Measurements from ENCODE around the gene EXOC1L.

The EXOC1L gene

GRCh38 chr4:55807556-55807955, 12.0 kb upstream of the EXOC1L start:
- Histone ChIP-seq H3K4me3 (ENCODE audit: low read length) (no peak overlapping the region), H3K27ac (ENCODE audit: low read length) (no peak overlapping the region), H3K27me3 (ENCODE audit: control insufficient read depth, insufficient read depth, low read length) (no peaks in the 10 kb centered on the region), H3K4me1 (ENCODE audit: control insufficient read depth, insufficient read depth, low read length) (no peaks in the 10 kb centered on the region), H3K9me3 (ENCODE audit: control insufficient read depth, insufficient read depth, low read length) (no peaks in the 10 kb centered on the region), H3K36me3 (ENCODE audit: control insufficient read depth, insufficient read depth, low read length) (no peaks in the 10 kb centered on the region)
- no peak for DNase-seq (ENCODE audit: low read depth, low spot score)

GRCh38 chr4:55808186-55808585, 11.4 kb upstream of the EXOC1L start:
- H3K27ac ChIP-seq (ENCODE audit: low read length), result no peak overlapping the region
- no peaks in the 10 kb centered on the region for H3K27me3 ChIP-seq (ENCODE audit: control insufficient read depth, insufficient read depth, low read length)
- no peaks in the 10 kb centered on the region for H3K4me1 ChIP-seq (ENCODE audit: control insufficient read depth, insufficient read depth, low read length)
- DNase-seq (ENCODE audit: low read depth, low spot score), result no peak
- no peak overlapping the region for H3K4me3 ChIP-seq (ENCODE audit: low read length)
- H3K9me3 ChIP-seq (ENCODE audit: control insufficient read depth, insufficient read depth, low read length), result no peaks in the 10 kb centered on the region
- no peaks in the 10 kb centered on the region for H3K36me3 ChIP-seq (ENCODE audit: control insufficient read depth, insufficient read depth, low read length)
- WGBS (ENCODE audit: insufficient coverage, insufficient read length), result no CpG with 5 or more reads among the region's 2 CpGs

- no CpG with 5 or more reads among the region's 5 CpGs for WGBS (ENCODE audit: insufficient coverage, insufficient read length)
- H3K36me3 ChIP-seq (ENCODE audit: control insufficient read depth, insufficient read depth, low read length), result no peaks in the 10 kb centered on the region
- DNase-seq (ENCODE audit: low read depth, low spot score), result no peak
Measured at GRCh38 chr4:55808632-55809031, 11.0 kb upstream of the EXOC1L start.

GRCh38 chr4:55817691-55818090, 1.9 kb upstream of the EXOC1L start:
- H3K36me3 ChIP-seq (ENCODE audit: control insufficient read depth, insufficient read depth, low read length), result no peaks in the 10 kb centered on the region
- H3K4me1 ChIP-seq (ENCODE audit: control insufficient read depth, insufficient read depth, low read length), result peaks cover 2% of the 10 kb centered on the region; the same call in 1 of the 2 replicates
- no peak for DNase-seq (ENCODE audit: low read depth, low spot score)
- no peaks in the 10 kb centered on the region for H3K27me3 ChIP-seq (ENCODE audit: control insufficient read depth, insufficient read depth, low read length)
- no CpG with 5 or more reads among the region's 3 CpGs for WGBS (ENCODE audit: insufficient coverage, insufficient read length)
- no peak overlapping the region for H3K27ac ChIP-seq (ENCODE audit: low read length)
- no peaks in the 10 kb centered on the region for H3K9me3 ChIP-seq (ENCODE audit: control insufficient read depth, insufficient read depth, low read length)
- no peak overlapping the region for H3K4me3 ChIP-seq (ENCODE audit: low read length)

More at GRCh38 chr4:55808632-55809031, 11.0 kb upstream of the EXOC1L start:
- H3K27me3 ChIP-seq (ENCODE audit: control insufficient read depth, insufficient read depth, low read length), result no peaks in the 10 kb centered on the region
- H3K4me3 ChIP-seq (ENCODE audit: low read length), result no peak overlapping the region
- no peaks in the 10 kb centered on the region for H3K9me3 ChIP-seq (ENCODE audit: control insufficient read depth, insufficient read depth, low read length)
- no peaks in the 10 kb centered on the region for H3K4me1 ChIP-seq (ENCODE audit: control insufficient read depth, insufficient read depth, low read length)
- H3K27ac ChIP-seq (ENCODE audit: low read length), result no peak overlapping the region

DNA sequence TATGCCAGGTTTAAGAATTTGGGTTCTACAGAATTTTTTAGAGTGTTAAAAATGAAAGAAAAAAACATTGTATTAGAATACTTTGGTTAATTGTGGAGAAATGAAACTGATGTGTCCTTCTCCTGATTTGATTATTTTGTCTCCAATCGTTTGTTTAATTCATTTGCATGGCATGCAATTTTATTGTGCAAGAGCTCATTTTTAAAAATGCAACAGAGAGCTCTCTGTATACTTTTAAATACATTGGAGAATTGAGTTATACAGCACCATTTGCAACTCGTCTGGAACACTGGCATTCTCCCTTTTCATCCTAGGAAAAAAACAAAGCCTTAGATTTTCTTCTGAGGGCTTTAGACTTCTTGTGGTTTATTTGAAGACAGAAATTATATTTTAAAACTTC, 689 bp downstream of the EXOC1L start:
- H3K4me1 ChIP-seq (ENCODE audit: control insufficient read depth, insufficient read depth, low read length), result no peaks in the 10 kb centered on the region; the same call in 1 of the 2 replicates
- H3K27ac ChIP-seq (ENCODE audit: low read length), result no peak overlapping the region
- no peaks in the 10 kb centered on the region for H3K27me3 ChIP-seq (ENCODE audit: control insufficient read depth, insufficient read depth, low read length)
- no peak overlapping the region for H3K4me3 ChIP-seq (ENCODE audit: low read length)
- no peaks in the 10 kb centered on the region for H3K36me3 ChIP-seq (ENCODE audit: control insufficient read depth, insufficient read depth, low read length)
- no peaks in the 10 kb centered on the region for H3K9me3 ChIP-seq (ENCODE audit: control insufficient read depth, insufficient read depth, low read length)
- no peak for DNase-seq (ENCODE audit: low read depth, low spot score)
- no CpG with 5 or more reads among the region's 2 CpGs for WGBS (ENCODE audit: insufficient coverage, insufficient read length)

DNA sequence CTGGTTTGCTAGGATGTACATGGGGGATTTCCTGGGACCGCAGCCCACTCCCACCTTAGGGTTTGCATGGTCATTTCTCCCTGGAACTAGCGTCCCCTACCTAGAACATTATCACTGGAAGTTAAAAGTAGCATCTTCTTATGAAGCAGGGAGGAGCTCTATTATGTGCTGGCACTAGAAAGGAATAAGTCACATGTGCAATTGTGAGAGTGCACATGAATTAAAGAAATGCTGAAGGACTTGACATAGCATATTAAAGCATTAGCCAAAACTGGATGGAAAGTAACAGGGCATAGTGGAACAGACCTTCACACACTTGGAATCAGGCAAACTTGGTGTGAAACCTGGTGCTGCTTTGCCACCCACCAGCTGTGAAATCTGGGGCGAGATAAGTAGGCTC, 2.7 kb downstream of the EXOC1L start:
- H3K27ac ChIP-seq (ENCODE audit: low read length), result no peak overlapping the region
- no CpG with 5 or more reads among the region's 3 CpGs for WGBS (ENCODE audit: insufficient coverage, insufficient read length)
- no peak for DNase-seq (ENCODE audit: low read depth, low spot score)
- no peaks in the 10 kb centered on the region for H3K9me3 ChIP-seq (ENCODE audit: control insufficient read depth, insufficient read depth, low read length)
- H3K4me1 ChIP-seq (ENCODE audit: control insufficient read depth, insufficient read depth, low read length), result no peaks in the 10 kb centered on the region; the same call in 1 of the 2 replicates
- no peak overlapping the region for H3K4me3 ChIP-seq (ENCODE audit: low read length)
- no peaks in the 10 kb centered on the region for H3K36me3 ChIP-seq (ENCODE audit: control insufficient read depth, insufficient read depth, low read length)
- no peaks in the 10 kb centered on the region for H3K27me3 ChIP-seq (ENCODE audit: control insufficient read depth, insufficient read depth, low read length)

DNA sequence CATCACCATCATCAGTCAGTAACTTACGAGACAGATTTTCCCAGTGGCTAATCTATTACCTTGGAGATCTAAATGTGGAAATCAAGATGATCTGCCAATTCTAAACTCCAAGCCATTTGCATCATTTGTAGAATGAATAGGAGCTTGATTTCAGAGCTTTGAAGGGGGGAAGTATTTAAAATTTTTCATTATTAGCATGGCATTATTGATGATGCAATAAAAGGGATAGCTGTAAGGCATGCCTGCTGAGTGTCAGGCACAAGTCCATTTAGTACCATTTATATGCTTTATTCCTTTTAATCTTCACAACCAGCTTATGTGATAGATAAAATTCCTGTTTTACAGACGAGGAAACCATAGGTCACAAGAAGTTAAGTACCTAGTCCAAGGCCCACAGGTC, 5.3 kb downstream of the EXOC1L start:
- WGBS (ENCODE audit: insufficient coverage, insufficient read length), result no CpG with 5 or more reads among the region's 2 CpGs
- no peaks in the 10 kb centered on the region for H3K27me3 ChIP-seq (ENCODE audit: control insufficient read depth, insufficient read depth, low read length)
- no peak for DNase-seq (ENCODE audit: low read depth, low spot score)

DNA sequence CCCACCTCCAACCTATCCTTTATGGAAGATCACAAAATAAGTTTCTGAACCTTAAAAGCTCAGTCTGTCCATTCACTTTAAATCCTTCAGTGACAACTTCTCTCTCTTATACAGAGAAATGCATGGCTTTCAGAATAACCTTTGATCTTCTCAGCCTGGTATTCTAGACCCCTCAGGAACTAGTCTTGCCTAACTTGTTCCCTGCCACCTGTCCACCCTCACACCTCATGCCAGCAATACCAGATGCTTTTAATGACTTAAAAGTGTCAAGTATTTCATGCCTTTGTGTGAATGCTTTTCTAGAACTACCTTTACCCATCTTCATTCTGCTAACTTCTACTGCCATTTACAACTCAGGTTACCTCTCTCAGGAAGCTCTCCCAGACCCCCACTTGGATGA, 7.4 kb downstream of the EXOC1L start:
- no peaks in the 10 kb centered on the region for H3K27me3 ChIP-seq (ENCODE audit: control insufficient read depth, insufficient read depth, low read length)

More for the DNA sequence above, 5.3 kb downstream of the EXOC1L start:
- H3K4me1 ChIP-seq (ENCODE audit: control insufficient read depth, insufficient read depth, low read length), result no peaks in the 10 kb centered on the region
- H3K9me3 ChIP-seq (ENCODE audit: control insufficient read depth, insufficient read depth, low read length), result no peaks in the 10 kb centered on the region
- no peak overlapping the region for H3K4me3 ChIP-seq (ENCODE audit: low read length)
- H3K27ac ChIP-seq (ENCODE audit: low read length), result no peak overlapping the region
- H3K36me3 ChIP-seq (ENCODE audit: control insufficient read depth, insufficient read depth, low read length), result no peaks in the 10 kb centered on the region

GRCh38 chr4:55827582-55827981, 8.0 kb downstream of the EXOC1L start:
- no CpG with 5 or more reads among the region's 2 CpGs for WGBS (ENCODE audit: insufficient coverage, insufficient read length)

More for the DNA sequence above, 7.4 kb downstream of the EXOC1L start:
- no peak overlapping the region for H3K27ac ChIP-seq (ENCODE audit: low read length)
- no peaks in the 10 kb centered on the region for H3K36me3 ChIP-seq (ENCODE audit: control insufficient read depth, insufficient read depth, low read length)
- no peak for DNase-seq (ENCODE audit: low read depth, low spot score)
- no peak overlapping the region for H3K4me3 ChIP-seq (ENCODE audit: low read length)
- H3K9me3 ChIP-seq (ENCODE audit: control insufficient read depth, insufficient read depth, low read length), result no peaks in the 10 kb centered on the region
- H3K4me1 ChIP-seq (ENCODE audit: control insufficient read depth, insufficient read depth, low read length), result no peaks in the 10 kb centered on the region

DNA sequence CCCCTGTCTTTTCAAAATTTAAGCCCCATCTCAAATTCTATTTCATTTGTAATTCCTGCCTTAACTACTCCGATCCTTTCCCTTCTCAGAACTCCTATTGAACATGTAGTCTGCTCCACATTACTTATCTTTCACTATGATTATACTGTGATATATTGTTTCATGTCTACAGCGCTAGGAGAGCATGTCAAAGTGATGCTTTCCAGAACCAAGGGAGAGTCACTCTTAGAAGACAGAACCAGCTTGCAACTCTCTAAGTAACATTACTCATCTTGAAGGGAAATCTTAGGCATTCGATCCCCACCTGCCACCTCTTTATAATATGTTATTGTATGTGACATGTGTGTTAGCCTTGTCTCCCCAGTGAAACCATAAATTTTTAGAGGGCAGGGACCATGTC, 10.5 kb downstream of the EXOC1L start:
- Histone ChIP-seq H3K4me3 (ENCODE audit: low read length) (no peak overlapping the region), H3K27ac (ENCODE audit: low read length) (no peak overlapping the region), H3K27me3 (ENCODE audit: control insufficient read depth, insufficient read depth, low read length) (no peaks in the 10 kb centered on the region), H3K36me3 (ENCODE audit: control insufficient read depth, insufficient read depth, low read length) (no peaks in the 10 kb centered on the region), H3K9me3 (ENCODE audit: control insufficient read depth, insufficient read depth, low read length) (no peaks in the 10 kb centered on the region), H3K4me1 (ENCODE audit: control insufficient read depth, insufficient read depth, low read length) (no peaks in the 10 kb centered on the region)
- no CpG with 5 or more reads among the region's 3 CpGs for WGBS (ENCODE audit: insufficient coverage, insufficient read length)
- DNase-seq (ENCODE audit: low read depth, low spot score), result no peak

More at GRCh38 chr4:55827582-55827981, 8.0 kb downstream of the EXOC1L start:
- H3K27me3 ChIP-seq (ENCODE audit: control insufficient read depth, insufficient read depth, low read length), result no peaks in the 10 kb centered on the region
- no peaks in the 10 kb centered on the region for H3K4me1 ChIP-seq (ENCODE audit: control insufficient read depth, insufficient read depth, low read length)
- H3K36me3 ChIP-seq (ENCODE audit: control insufficient read depth, insufficient read depth, low read length), result no peaks in the 10 kb centered on the region
- H3K9me3 ChIP-seq (ENCODE audit: control insufficient read depth, insufficient read depth, low read length), result no peaks in the 10 kb centered on the region
- DNase-seq (ENCODE audit: low read depth, low spot score), result no peak
- no peak overlapping the region for H3K27ac ChIP-seq (ENCODE audit: low read length)
- no peak overlapping the region for H3K4me3 ChIP-seq (ENCODE audit: low read length)

- H3K27ac ChIP-seq (ENCODE audit: low read length), result no peak overlapping the region
- WGBS (ENCODE audit: insufficient coverage, insufficient read length), result no CpG with 5 or more reads among the region's 4 CpGs
- H3K27me3 ChIP-seq (ENCODE audit: control insufficient read depth, insufficient read depth, low read length), result no peaks in the 10 kb centered on the region
- H3K4me1 ChIP-seq (ENCODE audit: control insufficient read depth, insufficient read depth, low read length), result no peaks in the 10 kb centered on the region
- no peak for DNase-seq (ENCODE audit: low read depth, low spot score)
- H3K4me3 ChIP-seq (ENCODE audit: low read length), result no peak overlapping the region
- H3K36me3 ChIP-seq (ENCODE audit: control insufficient read depth, insufficient read depth, low read length), result no peaks in the 10 kb centered on the region
- H3K9me3 ChIP-seq (ENCODE audit: control insufficient read depth, insufficient read depth, low read length), result no peaks in the 10 kb centered on the region
Measured at GRCh38 chr4:55830716-55831115, 11.1 kb downstream of the EXOC1L start.
